Measurements from ENCODE around the gene M1AP.

The M1AP gene

GRCh38 chr2:74551942-74552913 is 95.9 kb downstream of the M1AP start:
- H3K4me3 ChIP-seq (ENCODE audit: insufficient read depth, low read depth, low read length, poor library complexity, severe bottlenecking): no peak overlapping the region

DNA sequence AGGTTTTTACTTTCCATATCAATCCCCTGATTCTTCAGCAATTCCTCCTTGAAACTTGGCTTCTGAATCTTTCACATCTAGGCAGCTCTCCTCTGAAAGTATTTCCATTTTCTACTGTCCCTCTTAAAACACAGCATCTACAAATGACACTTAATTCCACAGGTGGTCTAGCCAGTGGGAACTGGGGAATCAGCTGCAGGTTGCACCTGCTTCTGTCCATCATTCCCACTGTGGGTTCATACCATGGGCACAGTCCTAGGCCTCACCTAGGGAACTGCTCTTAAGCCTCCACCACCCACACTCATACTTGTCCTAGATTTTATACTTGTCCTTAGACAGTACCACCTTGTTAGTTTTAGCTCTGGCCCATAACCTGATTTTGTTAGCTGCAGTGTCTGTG is 96.6 kb downstream of the M1AP start:
- Histone ChIP-seq H3K27me3 (replicated peaks; ENCODE audit: control insufficient read depth, insufficient read depth, low read length, poor library complexity, severe bottlenecking) (peaks cover 27% of the 10 kb centered on the region), H3K4me1 (ENCODE audit: control insufficient read depth, insufficient read depth, low read length, poor library complexity, severe bottlenecking) (peaks cover 24% of the 10 kb centered on the region), H3K27ac (ENCODE audit: insufficient read depth, low read length, poor library complexity, severe bottlenecking) (no peak overlapping the region), H3K36me3 (ENCODE audit: control insufficient read depth, insufficient read depth, low read length) (peaks cover 5% of the 10 kb centered on the region), H3K4me3 (ENCODE audit: insufficient read depth, low read depth, low read length, poor library complexity, severe bottlenecking) (no peak overlapping the region), H3K9me3 (ENCODE audit: control insufficient read depth, low read length) (no peaks in the 10 kb centered on the region)
- no peak for DNase-seq

More at GRCh38 chr2:74551942-74552913, 95.9 kb downstream of the M1AP start:
- H3K9me3 ChIP-seq (ENCODE audit: control insufficient read depth, low read length): no peaks in the 10 kb centered on the region
- H3K27me3 ChIP-seq (replicated peaks; ENCODE audit: control insufficient read depth, insufficient read depth, low read length, poor library complexity, severe bottlenecking): peaks cover 26% of the 10 kb centered on the region
- peaks cover 9% of the 10 kb centered on the region for H3K36me3 ChIP-seq (ENCODE audit: control insufficient read depth, insufficient read depth, low read length)
- H3K27ac ChIP-seq (ENCODE audit: insufficient read depth, low read length, poor library complexity, severe bottlenecking): no peak overlapping the region
- peaks cover 24% of the 10 kb centered on the region for H3K4me1 ChIP-seq (ENCODE audit: control insufficient read depth, insufficient read depth, low read length, poor library complexity, severe bottlenecking)
- DNase-seq: no peak

DNA sequence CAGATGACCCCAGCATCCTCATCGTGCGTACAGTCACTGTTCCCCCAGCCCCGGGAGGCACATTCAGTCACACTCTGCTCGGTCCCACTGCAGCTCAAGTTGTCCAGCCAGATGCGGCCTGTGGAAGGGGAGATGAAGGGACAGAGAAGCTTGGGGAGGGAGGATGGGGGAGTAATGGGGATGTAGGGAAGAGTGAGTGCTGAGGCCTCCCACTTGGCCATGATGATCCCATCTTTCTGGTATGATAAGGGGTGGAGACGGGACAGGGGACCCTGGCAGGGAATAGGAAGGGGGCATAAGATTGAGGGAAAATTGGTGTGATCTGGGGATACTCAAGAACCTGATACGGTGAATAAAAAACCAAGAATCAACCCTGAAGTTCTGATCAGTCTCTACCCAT is 97.9 kb downstream of the M1AP start:
- peaks cover 14% of the 10 kb centered on the region for H3K4me1 ChIP-seq (ENCODE audit: control insufficient read depth, insufficient read depth, low read length, poor library complexity, severe bottlenecking)
- DNase-seq: no peak
- no peak overlapping the region for H3K27ac ChIP-seq (ENCODE audit: insufficient read depth, low read length, poor library complexity, severe bottlenecking)
- no peaks in the 10 kb centered on the region for H3K9me3 ChIP-seq (ENCODE audit: control insufficient read depth, low read length)
- H3K36me3 ChIP-seq (ENCODE audit: control insufficient read depth, insufficient read depth, low read length): no peaks in the 10 kb centered on the region
- no peak overlapping the region for H3K4me3 ChIP-seq (ENCODE audit: insufficient read depth, low read depth, low read length, poor library complexity, severe bottlenecking)
- H3K27me3 ChIP-seq (replicated peaks; ENCODE audit: control insufficient read depth, insufficient read depth, low read length, poor library complexity, severe bottlenecking): peaks cover 27% of the 10 kb centered on the region

- H3K27me3 ChIP-seq (replicated peaks; ENCODE audit: control insufficient read depth, insufficient read depth, low read length, poor library complexity, severe bottlenecking): peaks cover 27% of the 10 kb centered on the region
- peaks cover 11% of the 10 kb centered on the region for H3K4me1 ChIP-seq (ENCODE audit: control insufficient read depth, insufficient read depth, low read length, poor library complexity, severe bottlenecking)
- H3K27ac ChIP-seq (ENCODE audit: insufficient read depth, low read length, poor library complexity, severe bottlenecking): no peak overlapping the region
- DNase-seq: no peak
- no peaks in the 10 kb centered on the region for H3K9me3 ChIP-seq (ENCODE audit: control insufficient read depth, low read length)
- no peaks in the 10 kb centered on the region for H3K36me3 ChIP-seq (ENCODE audit: control insufficient read depth, insufficient read depth, low read length)
- peak overlapping the region; percentile 46 for H3K4me3 ChIP-seq (ENCODE audit: insufficient read depth, low read depth, low read length, poor library complexity, severe bottlenecking)
Measured at GRCh38 chr2:74548900-74549826, 99.0 kb downstream of the M1AP start.

DNA sequence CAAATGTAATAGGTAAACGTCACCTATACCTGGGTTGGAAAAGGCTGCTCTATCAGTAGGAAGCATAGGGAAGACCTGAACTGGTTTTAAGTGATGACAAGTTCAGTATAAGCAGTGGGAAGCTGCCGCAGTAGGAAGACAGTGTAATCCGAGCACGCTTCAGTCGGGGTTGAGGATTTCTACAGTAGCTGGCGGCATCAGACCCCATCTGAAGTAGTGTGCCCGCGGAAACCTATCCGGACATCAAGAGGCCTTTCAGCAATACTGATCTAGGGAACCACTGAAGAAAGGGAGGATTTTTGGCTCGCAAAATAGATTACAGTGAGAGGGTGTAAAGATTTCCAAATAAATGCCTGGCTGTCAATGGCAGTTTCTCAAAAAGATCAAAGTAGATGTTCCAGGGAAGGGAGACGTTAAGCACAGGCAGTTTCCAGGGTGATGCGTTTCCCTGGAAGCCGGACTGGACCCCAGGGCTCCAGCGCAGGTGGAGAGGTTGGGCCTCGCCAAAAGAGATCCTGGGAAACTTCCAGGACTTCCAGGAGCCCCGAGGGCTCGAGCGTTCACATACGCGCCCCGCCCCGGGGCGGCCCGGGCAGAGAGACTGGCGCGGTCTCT is 99.7 kb downstream of the M1AP start:
- no peak overlapping the region for H3K27ac ChIP-seq (ENCODE audit: insufficient read depth, low read length, poor library complexity, severe bottlenecking)
- peaks cover 27% of the 10 kb centered on the region for H3K27me3 ChIP-seq (replicated peaks; ENCODE audit: control insufficient read depth, insufficient read depth, low read length, poor library complexity, severe bottlenecking)
- H3K9me3 ChIP-seq (ENCODE audit: control insufficient read depth, low read length): no peaks in the 10 kb centered on the region
- no peak for DNase-seq
- no peaks in the 10 kb centered on the region for H3K36me3 ChIP-seq (ENCODE audit: control insufficient read depth, insufficient read depth, low read length)
- H3K4me3 ChIP-seq (ENCODE audit: insufficient read depth, low read depth, low read length, poor library complexity, severe bottlenecking): peak overlapping the region; percentile 46
- H3K4me1 ChIP-seq (ENCODE audit: control insufficient read depth, insufficient read depth, low read length, poor library complexity, severe bottlenecking): peaks cover 5% of the 10 kb centered on the region

DNA sequence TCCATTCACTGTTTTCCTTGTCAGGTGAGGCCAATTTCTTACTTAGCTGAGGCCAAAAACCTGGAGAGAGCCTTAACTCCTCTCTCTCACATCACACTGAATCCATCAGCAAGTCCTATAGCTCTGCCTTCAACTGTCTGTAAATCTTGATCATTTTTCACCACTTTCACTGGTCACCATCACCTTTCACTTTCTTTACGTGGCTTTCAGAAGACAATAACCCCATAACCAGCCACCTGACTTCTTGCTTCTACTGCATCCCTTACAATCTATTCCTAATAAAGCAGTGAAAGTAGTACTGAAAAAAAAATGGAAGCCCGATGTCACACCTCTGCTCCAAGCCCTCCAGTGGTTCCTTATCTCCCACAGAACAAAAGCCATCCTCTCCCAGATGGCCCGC is 102.1 kb downstream of the M1AP start:
- peaks cover 27% of the 10 kb centered on the region for H3K27me3 ChIP-seq (replicated peaks; ENCODE audit: control insufficient read depth, insufficient read depth, low read length, poor library complexity, severe bottlenecking)
- H3K9me3 ChIP-seq (ENCODE audit: control insufficient read depth, low read length): no peaks in the 10 kb centered on the region
- no peaks in the 10 kb centered on the region for H3K36me3 ChIP-seq (ENCODE audit: control insufficient read depth, insufficient read depth, low read length)
- no peak overlapping the region for H3K4me3 ChIP-seq (ENCODE audit: insufficient read depth, low read depth, low read length, poor library complexity, severe bottlenecking)
- no peak for DNase-seq
- peaks cover 5% of the 10 kb centered on the region for H3K4me1 ChIP-seq (ENCODE audit: control insufficient read depth, insufficient read depth, low read length, poor library complexity, severe bottlenecking)
- H3K27ac ChIP-seq (ENCODE audit: insufficient read depth, low read length, poor library complexity, severe bottlenecking): no peak overlapping the region

DNA sequence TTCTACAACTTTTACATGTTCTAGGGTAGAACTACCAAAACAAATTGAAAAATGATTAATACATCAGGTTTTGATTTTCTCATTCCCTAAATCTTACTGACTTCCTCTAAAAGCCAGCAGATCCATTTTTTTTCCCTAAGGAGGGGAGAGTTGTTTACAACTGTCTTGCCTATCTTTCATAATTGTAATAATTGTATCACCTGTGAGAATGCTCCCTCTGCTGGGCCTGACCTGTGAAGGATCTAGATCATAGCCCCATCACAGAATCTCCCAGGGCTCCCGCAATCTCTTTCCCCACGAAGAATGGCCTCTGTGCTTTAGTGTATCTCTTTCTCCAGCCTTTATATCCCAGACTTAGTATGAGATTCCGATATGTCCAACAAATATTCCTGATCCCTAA is 103.5 kb downstream of the M1AP start:
- peaks cover 5% of the 10 kb centered on the region for H3K4me1 ChIP-seq (ENCODE audit: control insufficient read depth, insufficient read depth, low read length, poor library complexity, severe bottlenecking)
- no peak for DNase-seq
- no peak overlapping the region for H3K4me3 ChIP-seq (ENCODE audit: insufficient read depth, low read depth, low read length, poor library complexity, severe bottlenecking)
- no peak overlapping the region for H3K27ac ChIP-seq (ENCODE audit: insufficient read depth, low read length, poor library complexity, severe bottlenecking)
- H3K9me3 ChIP-seq (ENCODE audit: control insufficient read depth, low read length): no peaks in the 10 kb centered on the region
- H3K27me3 ChIP-seq (replicated peaks; ENCODE audit: control insufficient read depth, insufficient read depth, low read length, poor library complexity, severe bottlenecking): peaks cover 24% of the 10 kb centered on the region
- H3K36me3 ChIP-seq (ENCODE audit: control insufficient read depth, insufficient read depth, low read length): no peaks in the 10 kb centered on the region

GRCh38 chr2:74542978-74543377 is 105.2 kb downstream of the M1AP start:
- DNase-seq: no peak

DNA sequence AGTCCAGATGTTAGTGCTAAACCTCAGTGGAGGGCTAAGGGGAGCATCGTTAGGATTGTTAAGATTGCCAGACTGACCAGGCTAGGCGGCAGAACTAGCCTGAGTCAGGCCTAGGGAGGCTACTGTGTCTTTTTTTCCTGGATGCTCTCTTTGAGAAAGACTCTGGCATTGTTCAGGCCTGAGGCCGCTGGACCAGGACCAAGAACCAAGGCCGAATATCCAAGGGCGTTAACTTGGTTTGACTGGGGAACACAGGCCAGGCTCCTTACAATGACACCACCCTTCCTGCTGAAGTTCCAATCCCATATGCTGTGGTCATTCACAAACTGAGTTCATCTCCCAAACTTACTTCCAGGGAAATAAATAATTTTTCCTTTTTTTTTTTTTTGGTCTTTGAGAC is 107.8 kb downstream of the M1AP start:
- no peak for DNase-seq
- Histone ChIP-seq H3K4me3 (ENCODE audit: insufficient read depth, low read depth, low read length, poor library complexity, severe bottlenecking) (no peak overlapping the region), H3K27ac (ENCODE audit: insufficient read depth, low read length, poor library complexity, severe bottlenecking) (no peak overlapping the region), H3K9me3 (ENCODE audit: control insufficient read depth, low read length) (no peaks in the 10 kb centered on the region), H3K4me1 (ENCODE audit: control insufficient read depth, insufficient read depth, low read length, poor library complexity, severe bottlenecking) (no peaks in the 10 kb centered on the region), H3K36me3 (ENCODE audit: control insufficient read depth, insufficient read depth, low read length) (no peaks in the 10 kb centered on the region), H3K27me3 (replicated peaks; ENCODE audit: control insufficient read depth, insufficient read depth, low read length, poor library complexity, severe bottlenecking) (peaks cover 5% of the 10 kb centered on the region)

More at GRCh38 chr2:74542978-74543377, 105.2 kb downstream of the M1AP start:
- H3K4me1 ChIP-seq (ENCODE audit: control insufficient read depth, insufficient read depth, low read length, poor library complexity, severe bottlenecking): no peaks in the 10 kb centered on the region
- peaks cover 13% of the 10 kb centered on the region for H3K27me3 ChIP-seq (replicated peaks; ENCODE audit: control insufficient read depth, insufficient read depth, low read length, poor library complexity, severe bottlenecking)
- no peak overlapping the region for H3K27ac ChIP-seq (ENCODE audit: insufficient read depth, low read length, poor library complexity, severe bottlenecking)
- no peak overlapping the region for H3K4me3 ChIP-seq (ENCODE audit: insufficient read depth, low read depth, low read length, poor library complexity, severe bottlenecking)
- no peaks in the 10 kb centered on the region for H3K36me3 ChIP-seq (ENCODE audit: control insufficient read depth, insufficient read depth, low read length)
- H3K9me3 ChIP-seq (ENCODE audit: control insufficient read depth, low read length): no peaks in the 10 kb centered on the region
